NCI-H2227 treated with DMSO at 0.1 percent for 48 hours (cell line): Measurements from ENCODE around the gene TRIOBP.
"Not testable (repeated sequence)": the region's sequence is repeated elsewhere in the genome, so short reads cannot be mapped to it uniquely, and the experiment has no call there.

ENCODE experiments used
- DNase-seq: peaks from one replicate; lab custom pipeline; 2025; lab: John Stamatoyannopoulos, UW

TRIOBP gene

DNA sequence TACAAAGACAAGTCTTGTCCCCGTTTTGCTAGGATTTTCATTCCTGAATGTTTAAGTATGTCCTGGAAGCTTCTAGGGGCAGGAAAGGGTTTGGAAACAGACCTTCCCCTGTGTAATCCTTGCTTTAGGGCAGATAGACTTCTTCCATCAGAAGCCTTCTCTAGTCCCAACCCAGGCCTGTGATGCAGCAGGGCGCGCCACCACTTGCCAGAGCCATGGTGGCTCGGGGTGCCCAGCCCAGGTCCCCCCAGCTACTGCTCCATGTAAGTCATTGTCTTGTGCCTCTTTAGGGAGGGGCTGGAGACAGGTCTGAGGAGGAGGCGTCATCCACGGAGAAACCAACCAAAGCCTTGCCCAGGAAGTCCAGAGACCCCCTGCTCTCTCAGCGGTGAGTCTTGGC lies 6.4 kb upstream of the TRIOBP start:
- no peak for DNase-seq

DNA sequence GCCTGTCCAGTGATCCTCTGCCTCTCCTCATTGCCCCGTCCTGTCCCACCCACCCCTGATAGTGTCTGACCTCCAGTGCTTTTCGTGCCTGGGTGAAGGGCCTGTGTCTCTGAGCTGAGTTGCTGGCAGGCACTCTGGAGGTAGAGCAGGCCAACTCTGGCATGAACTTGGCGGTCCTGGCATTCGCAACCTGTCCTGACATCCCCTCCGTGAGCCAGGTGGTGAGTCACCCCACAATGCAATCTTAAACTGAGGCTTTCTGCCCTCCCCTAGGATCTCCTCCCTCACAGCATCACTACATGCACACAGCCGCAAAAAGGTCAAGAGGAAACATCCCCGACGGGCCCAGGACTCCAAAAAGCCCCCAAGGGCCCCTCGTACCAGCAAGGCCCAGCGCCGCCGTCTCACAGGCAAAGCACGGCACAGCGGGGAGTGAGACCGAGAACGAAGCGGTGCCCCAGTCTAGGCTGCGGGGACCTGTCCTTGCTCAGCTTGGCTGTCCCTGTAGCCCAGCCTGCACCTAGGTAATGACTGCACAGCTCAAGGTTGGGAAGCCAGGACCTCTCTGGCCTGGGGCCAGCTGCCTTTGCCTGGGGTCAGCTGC lies 5.8 kb upstream of the TRIOBP start:
- no peak for DNase-seq

DNA sequence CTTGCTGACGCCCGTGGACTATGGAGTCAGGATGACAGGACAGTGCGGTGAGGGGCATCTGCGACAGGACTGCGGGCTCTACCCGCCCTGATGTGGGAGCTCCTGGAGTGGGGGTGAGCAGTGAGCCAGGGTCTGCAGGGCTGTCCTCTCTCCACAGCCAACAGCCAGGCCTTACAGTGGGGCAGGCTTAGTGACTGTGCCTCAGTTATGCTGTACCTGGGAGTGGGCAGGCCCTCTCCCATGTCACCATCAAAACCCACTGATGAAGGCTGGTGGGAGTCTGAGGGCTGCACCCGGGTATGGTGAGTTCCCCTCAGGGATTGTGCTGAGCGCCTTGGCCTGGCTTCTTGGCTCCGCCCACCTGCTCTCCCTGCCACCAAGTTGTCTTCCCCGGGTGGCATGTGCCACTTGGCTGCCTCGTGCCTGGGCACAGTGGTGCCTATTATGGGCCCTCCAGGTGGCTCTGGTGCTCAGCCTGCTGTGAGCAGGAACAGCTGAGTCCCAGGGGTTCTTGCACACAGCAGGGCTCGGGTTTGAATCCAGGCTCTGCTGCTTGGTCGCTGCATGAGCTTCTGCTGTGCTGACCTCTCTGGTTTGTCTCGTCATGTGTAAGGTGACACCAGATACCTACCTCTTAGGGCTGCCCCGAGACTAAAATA lies 4.1 kb upstream of the TRIOBP start:
- no peak for DNase-seq

DNA sequence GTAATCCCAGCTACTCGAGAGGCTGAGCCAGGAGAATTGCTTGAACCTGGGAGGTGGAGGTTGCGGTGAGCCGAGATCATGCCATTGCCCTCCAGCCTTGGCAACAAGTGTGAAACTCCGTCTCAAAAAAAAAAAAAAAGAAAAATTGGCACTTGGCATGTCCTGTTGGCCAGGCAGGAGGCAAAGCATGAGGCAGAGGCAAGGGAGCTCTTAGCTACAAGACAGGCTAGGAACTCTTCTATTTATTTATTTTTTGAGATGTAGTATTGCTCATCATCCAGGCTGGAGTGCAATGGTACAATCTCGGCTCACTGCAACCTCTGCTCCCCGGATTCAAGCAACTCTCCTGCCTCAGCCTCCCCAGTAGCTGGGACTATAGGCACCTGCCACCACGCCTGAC lies 2.7 kb upstream of the TRIOBP start:
- DNase-seq = not testable (repeated sequence)

DNA sequence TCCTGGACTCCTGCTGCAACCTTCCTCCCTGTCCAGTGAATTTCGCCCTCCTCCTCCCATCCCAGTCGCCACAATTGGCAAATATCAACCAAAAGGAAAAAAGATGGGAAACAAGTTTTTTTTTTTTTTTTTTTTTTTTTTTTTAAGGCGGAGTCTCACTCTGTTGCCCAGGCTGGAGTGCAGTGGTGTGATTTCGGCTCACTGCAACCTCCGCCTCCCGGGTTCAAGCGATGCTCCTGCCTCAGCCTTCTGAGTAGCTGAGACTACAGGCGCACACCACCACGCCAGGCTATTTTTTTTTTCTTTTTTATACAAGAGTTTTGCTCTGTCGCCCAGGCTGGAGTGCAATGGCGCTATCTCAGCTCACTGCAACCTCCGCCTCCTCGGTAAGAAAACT lies 590 bp upstream of the TRIOBP start:
- DNase-seq = not testable (repeated sequence)

DNA sequence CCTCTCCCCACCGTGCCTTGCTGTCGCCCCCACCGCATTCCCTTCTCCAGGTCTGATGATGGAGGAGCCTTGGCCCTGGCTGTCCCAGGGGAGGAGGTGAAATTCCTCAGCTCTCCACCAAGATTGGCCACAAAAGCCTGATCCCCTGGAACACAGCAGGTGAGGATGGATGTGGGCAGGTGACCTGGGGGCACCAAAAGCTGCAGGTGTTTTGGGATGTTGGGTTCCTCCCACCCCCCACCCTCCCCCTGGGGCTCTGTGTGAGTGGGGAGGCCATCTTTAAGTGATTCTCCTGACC lies 639 bp downstream of the TRIOBP start:
- no peak for DNase-seq

DNA sequence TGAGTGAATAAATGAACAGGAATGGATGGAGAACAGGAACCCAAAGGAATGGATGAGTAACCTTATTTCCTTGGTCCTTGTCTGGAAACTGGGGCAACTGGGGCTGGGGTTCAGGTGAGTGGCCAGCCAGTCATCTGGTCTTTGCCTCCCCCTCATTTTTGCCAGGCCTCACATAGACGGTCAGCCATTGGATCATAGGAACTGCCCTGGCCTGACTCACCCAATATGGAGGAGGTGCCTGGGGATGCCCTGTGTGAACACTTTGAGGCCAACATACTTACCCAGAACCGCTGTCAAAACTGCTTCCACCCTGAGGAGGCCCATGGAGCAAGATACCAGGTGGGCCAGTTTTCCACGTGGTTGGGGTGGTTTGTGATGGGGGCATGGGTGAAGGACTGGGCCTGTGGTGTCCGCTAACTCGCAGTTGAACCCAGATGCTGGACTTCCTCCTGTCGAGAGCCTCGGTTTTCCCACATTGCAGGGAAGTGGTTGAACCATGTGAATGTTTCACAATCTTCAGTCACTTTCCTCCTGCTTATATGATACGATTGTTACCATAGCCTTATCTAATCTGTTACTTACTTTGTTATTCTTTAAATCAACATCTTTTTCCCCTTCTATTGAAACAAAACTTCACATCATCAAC lies 4.4 kb downstream of the TRIOBP start:
- DNase-seq = no peak

DNA sequence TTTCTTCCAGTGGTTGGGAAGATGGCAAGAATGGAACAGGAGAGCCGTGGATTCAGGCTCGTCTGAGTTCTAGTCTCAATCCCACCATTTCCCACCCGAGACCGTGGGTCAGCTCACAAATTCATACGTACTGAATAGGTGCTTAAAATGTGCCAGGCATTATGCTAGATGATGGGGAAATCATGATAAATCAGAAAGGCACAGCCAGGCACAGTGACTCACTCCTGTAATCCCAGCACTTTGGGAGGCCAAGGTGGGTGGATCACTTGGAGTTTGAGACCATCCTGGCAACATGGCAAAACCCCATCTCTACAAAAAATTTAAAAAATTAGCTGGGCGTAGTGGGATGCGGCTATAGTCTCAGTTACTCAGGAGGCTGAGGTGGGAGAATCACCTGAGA lies 7.1 kb downstream of the TRIOBP start:
- no peak for DNase-seq

DNA sequence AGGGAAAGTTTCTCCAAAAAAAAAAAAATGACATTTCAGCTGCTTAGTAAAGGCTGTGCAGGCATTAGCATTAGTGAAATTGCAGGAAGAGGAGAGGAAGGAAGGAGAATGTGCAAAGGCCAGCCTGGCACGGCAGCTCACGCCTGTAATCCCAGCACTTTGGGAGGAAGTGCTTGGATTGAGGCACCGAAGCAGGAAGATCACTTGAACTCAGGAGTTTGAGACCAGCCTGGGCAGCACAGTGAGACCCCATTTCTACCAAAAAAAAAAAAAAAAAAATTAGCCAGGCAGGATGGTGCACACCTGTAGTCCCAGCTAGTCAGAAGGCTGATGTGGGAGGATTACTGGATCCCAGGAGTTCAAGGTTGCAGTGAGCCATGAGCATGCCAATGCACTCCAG lies 7.8 kb downstream of the TRIOBP start:
- no peak for DNase-seq

DNA sequence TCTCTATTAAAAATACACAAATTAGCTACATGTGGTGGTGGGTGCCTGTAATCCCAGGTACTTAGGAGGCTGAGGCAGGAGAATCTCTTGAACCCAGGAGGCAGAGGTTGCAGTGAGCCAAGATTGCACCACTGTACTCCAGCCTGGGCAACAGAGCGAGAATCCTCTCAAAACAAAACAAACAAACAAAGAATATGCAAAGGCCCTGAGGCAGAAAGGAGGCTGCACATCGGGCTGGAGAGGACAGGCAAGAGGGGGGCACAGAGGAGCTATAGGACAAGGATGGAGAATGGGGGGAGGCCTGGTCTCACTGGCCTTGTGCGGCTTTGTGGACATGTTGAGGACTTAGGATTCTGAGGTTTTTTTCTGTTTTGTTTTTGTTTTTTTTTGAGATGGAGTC lies 8.4 kb downstream of the TRIOBP start:
- no peak for DNase-seq

DNA sequence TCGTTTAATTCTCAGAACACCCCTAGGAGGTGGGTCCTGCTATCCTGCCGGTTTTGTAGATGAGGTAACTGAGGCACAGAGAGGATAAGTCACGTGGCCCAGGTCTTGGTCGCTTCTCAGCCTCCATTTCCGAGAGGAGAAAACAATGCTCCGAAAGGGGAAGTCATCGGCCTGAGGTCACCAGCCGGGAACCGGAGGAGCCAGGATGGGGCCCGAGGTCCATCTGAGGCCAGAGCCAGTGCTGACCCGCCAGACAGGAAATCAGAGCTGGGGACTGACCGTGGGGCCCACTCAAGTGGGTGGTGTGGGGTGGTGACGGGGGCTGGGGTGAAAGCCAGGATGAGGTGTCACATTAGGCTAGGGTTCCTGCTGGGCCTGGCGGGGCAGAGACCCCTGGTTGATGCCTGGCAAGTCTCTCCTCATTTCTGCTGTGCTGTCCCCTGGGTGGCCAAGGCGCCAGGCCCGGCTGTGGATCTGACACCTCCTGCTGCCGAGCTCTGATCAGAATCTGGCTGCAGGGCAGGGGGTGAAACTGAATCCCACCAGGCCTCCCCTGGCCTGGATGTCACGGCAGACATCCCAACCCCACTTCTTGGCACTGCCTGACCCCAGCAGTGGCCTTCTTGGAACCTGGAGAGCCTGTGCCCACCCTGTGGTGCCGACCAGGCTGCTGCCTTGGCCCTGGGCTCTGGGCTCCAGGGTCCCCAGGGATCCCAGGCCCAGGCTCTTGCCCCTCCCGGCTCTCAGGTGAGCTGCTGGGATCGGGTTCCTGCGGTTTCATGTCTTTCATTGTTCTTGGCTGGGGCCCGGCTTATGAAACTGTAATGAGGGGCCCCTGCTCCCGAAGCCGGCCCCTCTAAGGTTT lies 12.0 kb downstream of the TRIOBP start:
- no peak for DNase-seq

DNA sequence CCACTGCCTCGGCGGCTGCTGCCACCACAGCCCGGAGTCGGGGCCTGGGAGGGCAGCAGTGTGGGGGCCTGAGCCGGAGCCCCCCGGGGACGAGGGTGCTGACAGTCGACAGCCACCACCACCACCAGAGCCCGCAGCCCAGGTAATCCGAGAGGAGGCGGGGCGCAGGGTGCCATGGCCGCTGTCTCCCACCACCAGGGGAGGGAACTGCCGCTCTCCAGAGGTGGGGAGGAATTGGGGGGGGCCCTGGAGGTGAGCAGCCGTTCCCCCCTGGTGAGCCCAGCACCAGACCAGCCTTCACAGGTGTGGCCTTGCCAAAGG lies 12.6 kb downstream of the TRIOBP start:
- DNase-seq = no peak

DNA sequence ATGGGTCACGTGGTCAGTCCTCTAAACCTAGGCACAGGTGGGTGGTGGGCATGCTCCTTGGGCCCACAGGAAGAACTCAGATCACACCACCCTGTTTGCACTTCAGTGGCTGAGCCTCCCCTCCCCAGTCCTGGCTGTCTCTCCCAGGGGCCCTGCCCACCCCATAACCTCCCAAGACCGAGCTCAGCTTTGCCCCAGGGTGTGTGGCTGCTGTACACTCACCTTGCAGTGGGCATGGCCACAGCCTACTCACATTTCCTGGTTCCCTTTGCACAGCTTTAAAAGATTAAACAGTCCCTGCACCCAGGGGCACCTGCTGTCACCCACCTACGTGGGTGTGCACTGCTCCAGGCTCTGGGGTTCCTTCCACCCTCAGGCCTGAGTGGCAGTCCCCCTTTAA lies 13.8 kb downstream of the TRIOBP start:
- no peak for DNase-seq

DNA sequence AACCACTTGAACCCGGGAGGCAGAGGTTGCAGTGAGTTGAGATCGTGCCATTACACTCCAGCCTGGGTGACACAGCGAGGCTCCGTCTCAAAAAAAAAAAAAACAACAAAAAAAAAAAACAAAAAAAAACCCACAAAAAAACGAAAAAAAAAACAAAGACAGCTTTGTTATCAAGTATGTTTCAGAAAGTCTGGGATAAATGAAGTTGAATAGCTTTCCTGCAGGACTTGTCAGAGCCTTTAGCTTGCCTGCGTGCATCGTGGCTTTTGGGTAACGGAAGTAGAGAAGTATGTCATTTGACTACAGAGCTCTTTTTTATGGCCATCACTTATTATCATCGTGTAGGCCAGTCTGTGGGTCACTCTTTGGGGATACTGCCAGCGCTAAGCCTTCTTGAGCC lies 14.6 kb downstream of the TRIOBP start:
- no peak for DNase-seq

DNA sequence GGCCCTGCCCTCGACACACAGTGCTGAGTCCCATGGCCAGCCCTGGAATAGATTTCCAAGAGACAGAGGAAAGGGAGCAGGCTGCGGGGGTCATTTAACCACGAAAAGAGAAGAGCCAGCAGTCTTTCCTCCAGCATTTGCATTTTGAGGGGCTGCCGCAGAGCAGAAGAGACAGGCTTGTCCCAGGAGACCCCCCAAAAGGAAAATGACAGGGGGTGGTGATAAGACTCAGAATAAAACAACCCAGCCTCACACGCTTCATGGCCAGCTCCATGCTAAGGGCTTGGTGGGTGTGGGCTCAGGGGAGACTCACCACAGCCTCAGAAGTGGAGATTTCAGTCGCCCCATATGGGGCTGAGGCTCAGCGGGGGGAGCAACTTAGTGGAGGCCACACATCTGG lies 16.9 kb downstream of the TRIOBP start:
- no peak for DNase-seq

DNA sequence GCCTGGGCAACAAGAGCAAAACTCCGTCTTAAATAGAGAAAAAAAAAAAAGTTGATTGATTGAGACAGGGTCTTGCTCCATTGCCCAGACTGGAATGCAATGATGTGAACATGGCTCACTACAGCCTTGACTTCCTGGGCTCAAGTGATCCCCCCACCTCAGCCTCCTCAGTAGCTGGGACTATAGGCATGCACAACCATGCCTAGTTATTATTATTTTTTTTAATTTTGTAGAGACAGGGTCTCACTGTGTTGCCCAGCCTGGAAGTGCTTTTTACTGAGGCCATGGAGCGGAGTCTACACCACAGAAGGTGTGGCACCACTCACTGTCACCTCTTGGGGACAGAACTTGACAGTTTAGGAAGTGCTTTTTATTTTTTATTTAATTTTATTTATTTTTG lies 17.8 kb downstream of the TRIOBP start:
- no peak for DNase-seq

DNA sequence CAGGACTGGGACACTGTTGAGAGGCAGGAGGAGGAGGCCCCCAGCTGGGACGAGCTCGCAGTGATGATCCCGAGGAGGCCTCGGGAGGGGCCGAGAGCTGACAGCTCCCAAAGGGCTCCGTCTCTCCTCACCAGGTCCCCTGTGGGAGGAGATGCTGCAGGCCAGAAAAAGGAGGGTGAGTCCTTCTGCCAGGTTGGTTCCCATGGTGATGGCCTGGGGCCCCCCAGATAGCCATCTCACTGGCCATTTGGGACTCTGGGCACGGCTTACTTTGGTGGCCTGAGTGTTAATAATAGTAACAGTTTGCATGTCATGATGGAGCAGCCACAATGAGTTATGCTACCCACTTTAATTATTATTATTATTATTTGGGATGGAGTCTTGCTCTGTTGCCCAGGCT lies 18.9 kb downstream of the TRIOBP start:
- no peak for DNase-seq

DNA sequence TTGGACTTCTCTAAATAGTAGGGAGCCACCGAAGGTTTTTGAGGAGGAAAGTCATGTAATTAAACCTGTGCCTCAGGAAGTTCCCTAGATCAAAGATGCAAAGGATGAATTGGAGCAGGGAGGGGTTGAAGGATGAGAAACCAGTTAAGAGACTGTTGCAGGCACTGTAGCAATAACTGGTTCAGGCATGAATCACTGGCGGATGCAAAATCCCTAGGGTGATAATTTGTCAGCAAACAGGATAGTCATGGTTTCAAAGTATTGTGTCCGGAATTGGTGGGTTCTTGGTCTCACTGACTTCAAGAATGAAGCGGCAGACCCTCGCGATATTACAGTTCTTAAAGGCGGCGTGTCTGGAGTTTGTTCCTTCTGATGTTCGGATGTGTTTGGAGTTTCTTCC lies 19.9 kb downstream of the TRIOBP start:
- no peak for DNase-seq

DNA sequence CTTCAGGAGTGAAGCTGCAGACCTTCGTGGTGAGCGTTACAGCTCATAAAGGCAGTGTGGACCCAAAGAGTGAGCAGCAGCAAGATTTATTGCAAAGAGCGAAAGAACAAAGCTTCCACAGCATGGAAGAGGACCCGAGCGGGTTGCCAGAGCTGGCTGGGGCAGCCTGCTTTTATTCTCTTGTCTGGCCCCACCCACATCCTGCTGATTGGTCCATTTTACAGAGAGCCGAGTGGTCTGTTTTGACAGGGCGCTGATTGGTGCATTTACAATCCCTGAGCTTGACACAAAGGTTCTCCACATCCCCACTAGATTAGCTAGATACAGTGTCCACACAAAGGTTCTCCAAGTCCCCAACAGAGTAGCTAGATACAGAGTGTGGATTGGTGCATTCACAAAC lies 20.4 kb downstream of the TRIOBP start:
- not testable (repeated sequence) for DNase-seq

DNA sequence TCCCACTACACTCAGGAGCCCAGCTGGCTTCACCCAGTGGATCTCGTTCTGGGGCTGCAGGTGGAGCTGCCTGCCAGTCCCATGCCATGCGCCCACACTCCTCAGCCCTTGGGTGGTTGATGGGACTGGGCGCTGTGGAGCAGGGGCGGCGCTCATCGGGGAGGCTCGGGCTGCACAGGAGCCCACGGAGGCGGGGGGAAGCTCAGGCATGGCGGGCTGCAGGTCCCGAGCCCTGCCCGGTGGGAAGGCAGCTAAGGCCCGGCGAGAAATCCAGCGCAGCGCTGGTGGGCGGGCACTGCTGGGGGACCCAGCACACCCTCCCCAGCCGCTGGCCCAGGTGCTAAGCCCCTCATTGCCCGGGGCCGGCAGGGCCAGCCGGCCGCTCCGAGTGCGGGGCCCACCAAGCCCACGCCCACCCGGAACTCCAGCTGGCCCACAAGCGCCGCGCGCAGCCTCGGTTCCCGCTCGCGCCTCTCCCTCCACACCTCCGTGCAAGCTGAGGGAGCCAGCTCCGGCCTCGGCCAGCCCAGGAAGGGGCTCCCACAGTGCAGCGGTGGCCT lies 21.0 kb downstream of the TRIOBP start:
- not testable (repeated sequence) for DNase-seq

DNA sequence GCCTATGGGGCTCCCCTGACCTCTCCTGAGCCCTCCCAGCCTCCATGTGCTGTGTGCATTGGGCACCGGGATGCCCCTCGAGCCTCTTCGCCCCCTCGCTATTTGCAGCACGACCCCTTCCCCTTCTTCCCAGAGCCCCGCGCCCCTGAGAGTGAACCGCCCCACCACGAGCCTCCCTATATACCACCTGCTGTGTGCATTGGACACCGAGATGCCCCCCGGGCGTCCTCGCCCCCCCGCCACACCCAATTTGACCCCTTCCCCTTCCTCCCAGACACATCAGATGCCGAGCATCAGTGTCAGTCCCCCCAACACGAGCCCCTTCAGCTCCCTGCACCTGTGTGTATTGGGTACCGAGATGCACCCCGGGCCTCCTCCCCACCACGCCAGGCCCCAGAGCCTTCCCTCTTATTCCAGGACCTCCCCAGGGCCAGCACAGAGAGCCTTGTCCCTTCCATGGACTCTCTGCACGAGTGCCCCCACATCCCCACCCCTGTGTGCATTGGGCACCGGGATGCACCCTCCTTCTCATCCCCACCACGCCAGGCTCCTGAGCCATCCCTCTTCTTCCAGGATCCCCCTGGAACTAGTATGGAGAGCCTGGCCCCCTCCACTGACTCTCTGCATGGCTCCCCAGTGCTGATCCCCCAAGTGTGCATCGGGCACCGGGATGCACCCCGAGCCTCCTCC lies 28.8 kb downstream of the TRIOBP start:
- DNase-seq = no peak

DNA sequence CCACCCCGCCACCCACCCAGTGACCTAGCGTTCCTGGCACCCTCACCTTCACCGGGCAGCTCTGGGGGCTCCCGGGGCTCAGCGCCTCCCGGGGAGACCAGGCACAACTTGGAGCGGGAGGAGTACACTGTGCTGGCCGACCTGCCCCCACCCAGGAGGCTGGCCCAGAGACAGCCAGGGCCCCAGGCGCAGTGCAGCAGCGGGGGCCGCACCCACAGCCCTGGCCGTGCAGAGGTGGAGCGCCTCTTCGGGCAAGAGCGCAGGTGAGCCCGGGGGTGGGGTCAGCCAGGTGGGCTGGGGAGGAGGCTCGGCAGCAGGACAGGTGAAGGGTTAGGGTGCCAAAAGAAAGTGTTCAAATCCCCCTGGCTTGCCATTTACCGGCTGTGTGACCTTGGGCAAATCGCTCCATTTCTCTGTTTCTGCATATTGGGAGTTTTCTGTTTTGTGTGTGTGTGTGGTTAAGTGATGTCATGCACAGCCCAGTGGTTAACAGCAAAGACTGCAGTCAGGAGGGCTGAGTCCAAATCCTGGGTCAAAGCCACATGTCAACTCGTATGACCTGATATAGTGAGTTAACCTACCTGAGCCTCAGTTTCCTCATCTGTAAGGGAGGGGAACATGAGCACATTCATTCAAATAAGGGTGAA lies 29.5 kb downstream of the TRIOBP start:
- DNase-seq = no peak
